HEK293 (cell line): ENCODE data around the gene ZBTB24.

ENCODE experiments used
- CTCF ChIA-PET: fragments of 350-600 bp; formaldehyde crosslinking; extraction: SDS; loops from one replicate; lab custom pipeline; 2021; ENCODE audit warnings: antibody characterized with exemption; lab: Yijun Ruan, JAX
- POLR2A ChIA-PET: fragments of 300-600 bp; formaldehyde crosslinking; extraction: SDS; loops from one replicate; lab custom pipeline; 2020; ENCODE audit warnings: antibody characterized with exemption, inconsistent platforms; lab: Yijun Ruan, JAX
- H3K27ac ChIP-seq: fragments of 200-500 bp; sonication (Bioruptor generic); 2 replicates; pipeline ENCODE4 v1.5.1; 2014; ENCODE audit warnings: low read depth, low read length, control low read depth, inconsistent platforms; ENCODE audit errors: extremely low read depth
- H3K36me3 ChIP-seq, 2 experiments: fragments of 200-500 bp in 1 of 2; sonication (Bioruptor generic) in 1 of 2; 1 replicate in 1 of 2; 2 replicates in 1 of 2; pipeline ENCODE4 v1.5.1; 2014 to 2017; ENCODE audit warnings: inconsistent platforms in 2 of 2, low read length in 2 of 2; ENCODE audit not compliant: control insufficient read depth in 2 of 2, insufficient read depth in 1 of 2
- H3K4me1 ChIP-seq: fragments of 200-500 bp; sonication (Bioruptor generic); 2 replicates; pipeline ENCODE4 v1.5.1; 2014; ENCODE audit warnings: mild to moderate bottlenecking, low read length, inconsistent platforms; ENCODE audit not compliant: control insufficient read depth, insufficient read depth
- H3K4me3 ChIP-seq: 2 replicates; pipeline ENCODE4 v1.5.1; 2011; ENCODE audit warnings: low read depth, mild to moderate bottlenecking, control low read depth, low read length, moderate library complexity
- H3K9me3 ChIP-seq: fragments of 200-500 bp; sonication (Bioruptor generic); 2 replicates; pipeline ENCODE4 v1.5.1; 2014; ENCODE audit warnings: low read depth, low read length, inconsistent platforms; ENCODE audit not compliant: control insufficient read depth, insufficient read depth
- GLIS2 ChIP-seq: fragments of 450-650 bp; formaldehyde crosslinking; IDR thresholded peaks from 2 replicates; pipeline ENCODE4 v1.5.1; 2016; ENCODE audit warnings: missing biosample characterization, missing genetic modification characterization
- IKZF3 ChIP-seq: fragments of 450-650 bp; IDR thresholded peaks from 2 replicates; pipeline ENCODE4 v1.5.0; 2018; ENCODE audit warnings: missing biosample characterization, mild to moderate bottlenecking, missing genetic modification characterization, moderate library complexity
- KLF9 ChIP-seq: fragments of 450-650 bp; formaldehyde crosslinking; IDR thresholded peaks from 2 replicates; pipeline ENCODE4 v1.5.1; 2016; ENCODE audit warnings: missing biosample characterization, missing genetic modification characterization, low read depth
- PRDM1 ChIP-seq: fragments of 450-650 bp; formaldehyde crosslinking; IDR thresholded peaks from 2 replicates; pipeline ENCODE4; 2016; ENCODE audit warnings: missing biosample characterization, missing genetic modification characterization
- ZBTB1 ChIP-seq: fragments of 450-650 bp; formaldehyde crosslinking; IDR thresholded peaks from 2 replicates; pipeline ENCODE4 v1.5.1; 2016; ENCODE audit warnings: missing biosample characterization, missing genetic modification characterization
- ZBTB8A ChIP-seq: fragments of 450-650 bp; formaldehyde crosslinking; IDR thresholded peaks from 2 replicates; pipeline ENCODE4 v1.5.1; 2016; ENCODE audit warnings: missing biosample characterization, missing genetic modification characterization
- ZFHX2 ChIP-seq: fragments of 450-650 bp; formaldehyde crosslinking; conservative IDR thresholded peaks from 2 replicates; pipeline ENCODE4 v1.5.1; 2016; ENCODE audit warnings: missing biosample characterization, missing genetic modification characterization
- ZFP3 ChIP-seq: fragments of 450-650 bp; formaldehyde crosslinking; IDR thresholded peaks from 2 replicates; pipeline ENCODE4 v1.5.1; 2016; ENCODE audit warnings: low read depth, missing biosample characterization, missing genetic modification characterization
- ZNF133 ChIP-seq: fragments of 450-650 bp; formaldehyde crosslinking; IDR thresholded peaks from 2 replicates; pipeline ENCODE4 v1.5.1; 2016; ENCODE audit warnings: missing biosample characterization, missing genetic modification characterization
- ZNF138 ChIP-seq: fragments of 450-650 bp; formaldehyde crosslinking; IDR thresholded peaks from 2 replicates; pipeline ENCODE4 v1.5.1; 2016; ENCODE audit warnings: missing biosample characterization, missing genetic modification characterization, borderline replicate concordance
- ZNF24 ChIP-seq: fragments of 450-650 bp; formaldehyde crosslinking; IDR thresholded peaks from 2 replicates; pipeline ENCODE4 v1.5.1; 2016; ENCODE audit warnings: missing biosample characterization, missing genetic modification characterization
- ZNF311 ChIP-seq: fragments of 450-650 bp; formaldehyde crosslinking; IDR thresholded peaks from 2 replicates; pipeline ENCODE4 v1.5.1; 2017; ENCODE audit warnings: missing biosample characterization, missing genetic modification characterization, borderline replicate concordance
- ZNF423 ChIP-seq: fragments of 450-650 bp; formaldehyde crosslinking; IDR thresholded peaks from 2 replicates; pipeline ENCODE4 v1.5.1; 2016; ENCODE audit warnings: missing biosample characterization, missing genetic modification characterization
- TF ChIP-seq, protein P1 (sequence below): fragments of 450-650 bp; formaldehyde crosslinking; IDR thresholded peaks from 2 replicates; pipeline ENCODE4 v1.5.1; 2016; ENCODE audit warnings: missing biosample characterization, missing genetic modification characterization
- TF ChIP-seq, protein P2 (sequence below): fragments of 450-650 bp; IDR thresholded peaks from 2 replicates; pipeline ENCODE4 v1.5.1; 2018; ENCODE audit warnings: missing biosample characterization, mild to moderate bottlenecking, missing genetic modification characterization
- TF ChIP-seq, protein P3 (sequence below): fragments of 450-650 bp; formaldehyde crosslinking; IDR thresholded peaks from 2 replicates; pipeline ENCODE4 v1.5.1; 2017; ENCODE audit warnings: missing biosample characterization, missing genetic modification characterization
- TF ChIP-seq, protein P4 (sequence below): fragments of 450-650 bp; formaldehyde crosslinking; IDR thresholded peaks from 2 replicates; pipeline ENCODE4 v1.5.1; 2016; ENCODE audit warnings: missing biosample characterization, missing genetic modification characterization
- TF ChIP-seq, protein P5 (sequence below): fragments of 450-650 bp; formaldehyde crosslinking; IDR thresholded peaks from 2 replicates; pipeline ENCODE4 v1.5.1; 2016; ENCODE audit warnings: missing biosample characterization, missing genetic modification characterization
- TF ChIP-seq, protein P6 (sequence below): fragments of 450-650 bp; formaldehyde crosslinking; IDR thresholded peaks from 2 replicates; pipeline ENCODE4 v1.5.1; 2016; ENCODE audit warnings: missing biosample characterization, missing genetic modification characterization
- TF ChIP-seq, protein P7 (sequence below): fragments of 450-650 bp; formaldehyde crosslinking; IDR thresholded peaks from 2 replicates; pipeline ENCODE4; 2016; ENCODE audit warnings: missing biosample characterization, missing genetic modification characterization

The ZBTB24 gene

DNA sequence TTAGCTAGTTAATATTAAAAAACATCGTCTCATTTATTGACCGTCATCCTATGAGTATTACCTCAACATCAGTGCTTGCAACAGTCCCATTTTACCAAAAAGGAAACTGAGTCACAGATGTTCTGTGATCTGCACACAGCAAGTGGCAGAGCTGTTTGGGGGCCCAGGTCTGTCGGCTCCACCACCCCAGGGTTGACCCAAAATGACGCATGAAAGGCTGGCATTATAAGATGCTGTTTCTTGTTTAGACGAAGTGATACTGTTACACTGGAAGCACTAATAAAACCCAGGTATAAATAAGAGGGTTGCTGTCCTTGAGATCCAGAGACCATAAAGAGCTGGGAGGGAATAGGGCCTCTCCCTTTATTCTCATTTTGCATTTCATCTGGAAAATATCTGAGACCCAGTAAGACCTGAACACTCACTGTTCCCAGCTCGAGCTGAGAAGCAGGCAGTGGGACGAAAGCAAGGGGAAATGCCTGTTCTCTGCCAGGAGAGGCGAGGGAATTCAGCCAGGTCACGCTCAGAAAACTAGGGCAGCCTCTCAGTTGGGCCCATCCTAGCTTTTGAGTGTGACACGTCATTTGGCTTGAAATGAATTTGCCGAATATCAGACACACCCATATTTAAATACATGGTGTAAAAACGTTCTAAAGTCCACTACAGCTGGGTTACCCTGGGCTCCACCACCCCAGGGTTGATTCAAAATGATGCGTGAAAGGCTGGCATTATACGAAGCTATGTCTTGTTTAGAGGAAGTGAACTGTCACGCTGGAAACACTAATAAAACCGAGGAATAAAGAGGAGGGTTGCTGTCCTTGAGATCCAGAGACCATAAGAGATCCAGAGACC is 26.1 kb downstream of the ZBTB24 start:
- no peaks in the 10 kb centered on the region for H3K4me1 ChIP-seq

More for the DNA sequence above, 26.1 kb downstream of the ZBTB24 start:
- CTCF ChIA-PET: interaction anchor here (0.9 to 1.4 kb wide), 5 partner anchors 8 to 269 kb away, joined by 3 to 4 read pairs (median 3); partner anchors contain the start of genes CD164, PPIL6 and SMPD2
- peaks cover 4 to 26% of the 10 kb centered on the region in 2 experiments; a peak in 2 of 3 replicates for H3K36me3 ChIP-seq
- TF ChIP-seq, protein P1, sequence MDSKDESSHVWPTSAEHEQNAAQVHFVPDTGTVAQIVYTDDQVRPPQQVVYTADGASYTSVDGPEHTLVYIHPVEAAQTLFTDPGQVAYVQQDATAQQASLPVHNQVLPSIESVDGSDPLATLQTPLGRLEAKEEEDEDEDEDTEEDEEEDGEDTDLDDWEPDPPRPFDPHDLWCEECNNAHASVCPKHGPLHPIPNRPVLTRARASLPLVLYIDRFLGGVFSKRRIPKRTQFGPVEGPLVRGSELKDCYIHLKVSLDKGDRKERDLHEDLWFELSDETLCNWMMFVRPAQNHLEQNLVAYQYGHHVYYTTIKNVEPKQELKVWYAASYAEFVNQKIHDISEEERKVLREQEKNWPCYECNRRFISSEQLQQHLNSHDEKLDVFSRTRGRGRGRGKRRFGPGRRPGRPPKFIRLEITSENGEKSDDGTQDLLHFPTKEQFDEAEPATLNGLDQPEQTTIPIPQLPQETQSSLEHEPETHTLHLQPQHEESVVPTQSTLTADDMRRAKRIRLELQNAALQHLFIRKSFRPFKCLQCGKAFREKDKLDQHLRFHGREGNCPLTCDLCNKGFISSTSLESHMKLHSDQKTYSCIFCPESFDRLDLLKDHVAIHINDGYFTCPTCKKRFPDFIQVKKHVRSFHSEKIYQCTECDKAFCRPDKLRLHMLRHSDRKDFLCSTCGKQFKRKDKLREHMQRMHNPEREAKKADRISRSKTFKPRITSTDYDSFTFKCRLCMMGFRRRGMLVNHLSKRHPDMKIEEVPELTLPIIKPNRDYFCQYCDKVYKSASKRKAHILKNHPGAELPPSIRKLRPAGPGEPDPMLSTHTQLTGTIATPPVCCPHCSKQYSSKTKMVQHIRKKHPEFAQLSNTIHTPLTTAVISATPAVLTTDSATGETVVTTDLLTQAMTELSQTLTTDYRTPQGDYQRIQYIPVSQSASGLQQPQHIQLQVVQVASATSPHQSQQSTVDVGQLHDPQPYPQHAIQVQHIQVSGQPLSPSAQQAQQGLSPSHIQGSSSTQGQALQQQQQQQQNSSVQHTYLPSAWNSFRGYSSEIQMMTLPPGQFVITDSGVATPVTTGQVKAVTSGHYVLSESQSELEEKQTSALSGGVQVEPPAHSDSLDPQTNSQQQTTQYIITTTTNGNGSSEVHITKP (tag by site-specific recombination): no peak
- TF ChIP-seq, protein P2, sequence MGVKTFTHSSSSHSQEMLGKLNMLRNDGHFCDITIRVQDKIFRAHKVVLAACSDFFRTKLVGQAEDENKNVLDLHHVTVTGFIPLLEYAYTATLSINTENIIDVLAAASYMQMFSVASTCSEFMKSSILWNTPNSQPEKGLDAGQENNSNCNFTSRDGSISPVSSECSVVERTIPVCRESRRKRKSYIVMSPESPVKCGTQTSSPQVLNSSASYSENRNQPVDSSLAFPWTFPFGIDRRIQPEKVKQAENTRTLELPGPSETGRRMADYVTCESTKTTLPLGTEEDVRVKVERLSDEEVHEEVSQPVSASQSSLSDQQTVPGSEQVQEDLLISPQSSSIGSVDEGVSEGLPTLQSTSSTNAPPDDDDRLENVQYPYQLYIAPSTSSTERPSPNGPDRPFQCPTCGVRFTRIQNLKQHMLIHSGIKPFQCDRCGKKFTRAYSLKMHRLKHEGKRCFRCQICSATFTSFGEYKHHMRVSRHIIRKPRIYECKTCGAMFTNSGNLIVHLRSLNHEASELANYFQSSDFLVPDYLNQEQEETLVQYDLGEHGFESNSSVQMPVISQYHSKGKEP (tag by site-specific recombination): no peak
- TF ChIP-seq, protein P3, sequence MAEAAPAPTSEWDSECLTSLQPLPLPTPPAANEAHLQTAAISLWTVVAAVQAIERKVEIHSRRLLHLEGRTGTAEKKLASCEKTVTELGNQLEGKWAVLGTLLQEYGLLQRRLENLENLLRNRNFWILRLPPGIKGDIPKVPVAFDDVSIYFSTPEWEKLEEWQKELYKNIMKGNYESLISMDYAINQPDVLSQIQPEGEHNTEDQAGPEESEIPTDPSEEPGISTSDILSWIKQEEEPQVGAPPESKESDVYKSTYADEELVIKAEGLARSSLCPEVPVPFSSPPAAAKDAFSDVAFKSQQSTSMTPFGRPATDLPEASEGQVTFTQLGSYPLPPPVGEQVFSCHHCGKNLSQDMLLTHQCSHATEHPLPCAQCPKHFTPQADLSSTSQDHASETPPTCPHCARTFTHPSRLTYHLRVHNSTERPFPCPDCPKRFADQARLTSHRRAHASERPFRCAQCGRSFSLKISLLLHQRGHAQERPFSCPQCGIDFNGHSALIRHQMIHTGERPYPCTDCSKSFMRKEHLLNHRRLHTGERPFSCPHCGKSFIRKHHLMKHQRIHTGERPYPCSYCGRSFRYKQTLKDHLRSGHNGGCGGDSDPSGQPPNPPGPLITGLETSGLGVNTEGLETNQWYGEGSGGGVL (tag by site-specific recombination): no peak
- TF ChIP-seq, protein P4, sequence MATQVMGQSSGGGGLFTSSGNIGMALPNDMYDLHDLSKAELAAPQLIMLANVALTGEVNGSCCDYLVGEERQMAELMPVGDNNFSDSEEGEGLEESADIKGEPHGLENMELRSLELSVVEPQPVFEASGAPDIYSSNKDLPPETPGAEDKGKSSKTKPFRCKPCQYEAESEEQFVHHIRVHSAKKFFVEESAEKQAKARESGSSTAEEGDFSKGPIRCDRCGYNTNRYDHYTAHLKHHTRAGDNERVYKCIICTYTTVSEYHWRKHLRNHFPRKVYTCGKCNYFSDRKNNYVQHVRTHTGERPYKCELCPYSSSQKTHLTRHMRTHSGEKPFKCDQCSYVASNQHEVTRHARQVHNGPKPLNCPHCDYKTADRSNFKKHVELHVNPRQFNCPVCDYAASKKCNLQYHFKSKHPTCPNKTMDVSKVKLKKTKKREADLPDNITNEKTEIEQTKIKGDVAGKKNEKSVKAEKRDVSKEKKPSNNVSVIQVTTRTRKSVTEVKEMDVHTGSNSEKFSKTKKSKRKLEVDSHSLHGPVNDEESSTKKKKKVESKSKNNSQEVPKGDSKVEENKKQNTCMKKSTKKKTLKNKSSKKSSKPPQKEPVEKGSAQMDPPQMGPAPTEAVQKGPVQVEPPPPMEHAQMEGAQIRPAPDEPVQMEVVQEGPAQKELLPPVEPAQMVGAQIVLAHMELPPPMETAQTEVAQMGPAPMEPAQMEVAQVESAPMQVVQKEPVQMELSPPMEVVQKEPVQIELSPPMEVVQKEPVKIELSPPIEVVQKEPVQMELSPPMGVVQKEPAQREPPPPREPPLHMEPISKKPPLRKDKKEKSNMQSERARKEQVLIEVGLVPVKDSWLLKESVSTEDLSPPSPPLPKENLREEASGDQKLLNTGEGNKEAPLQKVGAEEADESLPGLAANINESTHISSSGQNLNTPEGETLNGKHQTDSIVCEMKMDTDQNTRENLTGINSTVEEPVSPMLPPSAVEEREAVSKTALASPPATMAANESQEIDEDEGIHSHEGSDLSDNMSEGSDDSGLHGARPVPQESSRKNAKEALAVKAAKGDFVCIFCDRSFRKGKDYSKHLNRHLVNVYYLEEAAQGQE (tag by site-specific recombination): no peak
- TF ChIP-seq, protein P5, sequence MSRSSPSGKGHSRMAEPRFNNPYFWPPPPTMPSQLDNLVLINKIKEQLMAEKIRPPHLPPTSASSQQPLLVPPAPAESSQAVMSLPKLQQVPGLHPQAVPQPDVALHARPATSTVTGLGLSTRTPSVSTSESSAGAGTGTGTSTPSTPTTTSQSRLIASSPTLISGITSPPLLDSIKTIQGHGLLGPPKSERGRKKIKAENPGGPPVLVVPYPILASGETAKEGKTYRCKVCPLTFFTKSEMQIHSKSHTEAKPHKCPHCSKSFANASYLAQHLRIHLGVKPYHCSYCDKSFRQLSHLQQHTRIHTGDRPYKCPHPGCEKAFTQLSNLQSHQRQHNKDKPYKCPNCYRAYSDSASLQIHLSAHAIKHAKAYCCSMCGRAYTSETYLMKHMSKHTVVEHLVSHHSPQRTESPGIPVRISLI: no peak
- TF ChIP-seq, protein P6, sequence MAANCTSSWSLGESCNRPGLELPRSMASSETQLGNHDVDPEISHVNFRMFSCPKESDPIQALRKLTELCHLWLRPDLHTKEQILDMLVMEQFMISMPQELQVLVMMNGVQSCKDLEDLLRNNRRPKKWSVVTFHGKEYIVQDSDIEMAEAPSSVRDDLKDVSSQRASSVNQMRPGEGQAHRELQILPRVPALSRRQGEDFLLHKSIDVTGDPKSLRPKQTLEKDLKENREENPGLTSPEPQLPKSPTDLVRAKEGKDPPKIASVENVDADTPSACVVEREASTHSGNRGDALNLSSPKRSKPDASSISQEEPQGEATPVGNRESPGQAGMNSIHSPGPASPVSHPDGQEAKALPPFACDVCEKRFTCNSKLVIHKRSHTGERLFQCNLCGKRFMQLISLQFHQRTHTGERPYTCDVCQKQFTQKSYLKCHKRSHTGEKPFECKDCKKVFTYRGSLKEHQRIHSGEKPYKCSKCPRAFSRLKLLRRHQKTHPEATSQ: no peak
- TF ChIP-seq IKZF3: no peak
- TF ChIP-seq ZFP3 (tag by site-specific recombination): no peak
- no peak for TF ChIP-seq ZNF423 (tag by site-specific recombination)
- no peak for TF ChIP-seq ZBTB1 (tag by site-specific recombination)
- TF ChIP-seq GLIS2: no peak
- TF ChIP-seq, protein P7, sequence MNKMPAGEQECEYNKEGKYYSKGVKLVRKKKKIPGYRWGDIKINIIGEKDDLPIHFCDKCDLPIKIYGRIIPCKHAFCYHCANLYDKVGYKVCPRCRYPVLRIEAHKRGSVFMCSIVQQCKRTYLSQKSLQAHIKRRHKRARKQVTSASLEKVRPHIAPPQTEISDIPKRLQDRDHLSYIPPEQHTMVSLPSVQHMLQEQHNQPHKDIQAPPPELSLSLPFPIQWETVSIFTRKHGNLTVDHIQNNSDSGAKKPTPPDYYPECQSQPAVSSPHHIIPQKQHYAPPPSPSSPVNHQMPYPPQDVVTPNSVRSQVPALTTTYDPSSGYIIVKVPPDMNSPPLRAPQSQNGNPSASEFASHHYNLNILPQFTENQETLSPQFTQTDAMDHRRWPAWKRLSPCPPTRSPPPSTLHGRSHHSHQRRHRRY (tag by site-specific recombination): no peak
- no peak for TF ChIP-seq ZFHX2 (tag by site-specific recombination)
- no peak for TF ChIP-seq ZNF311
- no peak for TF ChIP-seq ZNF24 (tag by site-specific recombination)
- TF ChIP-seq ZNF133 (tag by site-specific recombination): no peak
- TF ChIP-seq PRDM1 (tag by site-specific recombination): no peak
- no peak for TF ChIP-seq ZBTB8A (tag by site-specific recombination)
- TF ChIP-seq ZNF138 (tag by site-specific recombination): no peak
- TF ChIP-seq KLF9: no peak
- H3K4me3 ChIP-seq: no peak overlapping the region
- H3K9me3 ChIP-seq: no peaks in the 10 kb centered on the region
- POLR2A ChIA-PET: interaction anchor here (0.7 to 5.2 kb wide), 3 partner anchors 12 to 26 kb away, joined by 3 to 39 read pairs (median 13); partner anchors contain the start of genes PPIL6 and SMPD2
- no peak overlapping the region for H3K27ac ChIP-seq
